HG02759 (cell line): Measurements from ENCODE around the gene FOXO3.

ENCODE experiments used
- ATAC-seq: cut with Tn5 transposase; IDR thresholded peaks from one replicate; pipeline ENCODE4 v1.9.1; 2021; ENCODE audit warnings: mild to moderate bottlenecking, moderate library complexity; ENCODE audit not compliant: unreplicated experiment

The FOXO3 gene

GRCh38 chr6:108733706-108734265, 173.1 kb downstream of the FOXO3 start:
- no peak for ATAC-seq
